H1 (cell line): ENCODE measurements around the gene IST1. TPM values are rescaled to one million over a fixed set of nuclear protein-coding genes. Genes with fewer than 3 reads are reported as not detected.
A peak's percentile ranks its signal among the peaks of the same experiment; 100 is the strongest.

ENCODE experiments used
- CTCF ChIA-PET: fragments of 300-600 bp; sonication (Branson Sonifier 250); formaldehyde crosslinking; loops from one replicate; lab custom pipeline; 2021; ENCODE audit not compliant: partially characterized antibody; lab: Charles Lee
- POLR2A ChIA-PET: fragments of 300-600 bp; sonication (Branson Sonifier 250); formaldehyde crosslinking; loops from one replicate; lab custom pipeline; 2021; ENCODE audit warnings: inconsistent platforms; ENCODE audit not compliant: partially characterized antibody; lab: Charles Lee
- DNase-seq, 2 experiments: peaks; one replicate each; pipeline versions ENCODE4 v3.0.0 to v3.0.0-alpha.2; 2010 to 2022; ENCODE audit warnings: low spot score in 2 of 2, low read depth in 1 of 2, mixed read lengths in 1 of 2
- FAIRE-seq: peaks from 2 replicates; lab custom pipeline; 2011; peaks lifted over from hg19 to GRCh38; lab: Jason Lieb, UNC
- H2AFZ ChIP-seq: 2 replicates; pipeline ENCODE4 v1.8.1; 2012; ENCODE audit warnings: low read length, inconsistent platforms
- H2AK5ac ChIP-seq: 2 replicates; pipeline ENCODE4 v1.6.1; 2013; ENCODE audit warnings: low read depth, low read length
- H2BK120ac ChIP-seq: replicated peaks from 2 replicates; pipeline ENCODE3; 2013; ENCODE audit warnings: low read depth, low read length, inconsistent platforms
- H2BK12ac ChIP-seq: 2 replicates; pipeline ENCODE4 v1.6.1; 2013; ENCODE audit warnings: low read depth, low read length
- H2BK15ac ChIP-seq: 2 replicates; pipeline ENCODE4 v1.6.1; 2013; ENCODE audit warnings: low read length
- H2BK20ac ChIP-seq: 2 replicates; pipeline ENCODE4 v1.6.1; 2013; ENCODE audit warnings: low read length
- H2BK5ac ChIP-seq: 2 replicates; pipeline ENCODE4 v1.6.1; 2013; ENCODE audit warnings: low read depth, low read length
- H3K14ac ChIP-seq: 2 replicates; pipeline ENCODE4 v1.6.1; 2013; ENCODE audit warnings: inconsistent platforms; ENCODE audit not compliant: insufficient read length
- H3K18ac ChIP-seq: 2 replicates; pipeline ENCODE4 v1.6.1; 2013; ENCODE audit warnings: low read length; ENCODE audit errors: extremely low read depth
- H3K23ac ChIP-seq: 2 replicates; pipeline ENCODE4 v1.6.1; 2013; ENCODE audit warnings: inconsistent platforms; ENCODE audit not compliant: insufficient read length
- H3K23me2 ChIP-seq: 2 replicates; pipeline ENCODE4 v1.6.1; 2013; ENCODE audit warnings: low read depth, low read length
- H3K27ac ChIP-seq: 2 replicates; pipeline ENCODE4 v1.6.1; 2011; ENCODE audit warnings: low read depth, low read length, inconsistent platforms
- H3K27me3 ChIP-seq, 4 experiments: replicated peaks in 1 of 4; 1 replicate in 1 of 4; 2 replicates in 3 of 4; pipeline versions ENCODE4 v1.6.1 to v1.8.1; 2011 to 2013; ENCODE audit warnings: low read length in 3 of 4, mild to moderate bottlenecking in 3 of 4, inconsistent platforms in 2 of 4, mixed read lengths in 2 of 4, moderate library complexity in 1 of 4; ENCODE audit not compliant: control insufficient read depth in 3 of 4, insufficient read depth in 3 of 4; ENCODE audit errors: extremely low read depth in 1 of 4
- H3K36me3 ChIP-seq, 4 experiments: 2 replicates each; pipeline versions ENCODE4 v1.6.1 to v1.8.1; 2011 to 2013; ENCODE audit warnings: mild to moderate bottlenecking in 4 of 4, low read length in 3 of 4, moderate library complexity in 2 of 4, control low read depth in 1 of 4, inconsistent platforms in 1 of 4; ENCODE audit not compliant: insufficient read depth in 4 of 4, control insufficient read depth in 2 of 4
- H3K4ac ChIP-seq: replicated peaks from 2 replicates; pipeline ENCODE3; 2013; ENCODE audit warnings: low read length, low read depth, mixed read lengths, inconsistent platforms; ENCODE audit not compliant: insufficient read length
- H3K4me1 ChIP-seq, 4 experiments: replicated peaks in 1 of 4; 1 replicate in 1 of 4; 2 replicates in 3 of 4; pipeline versions ENCODE4 v1.6.1 to v1.8.1; 2011 to 2013; ENCODE audit warnings: low read length in 3 of 4, inconsistent platforms in 2 of 4, mixed read lengths in 1 of 4; ENCODE audit not compliant: insufficient read depth in 4 of 4, control insufficient read depth in 3 of 4
- H3K4me2 ChIP-seq, 2 experiments: 2 replicates each; pipeline versions ENCODE4 v1.6.1 to v1.8.1; 2011 to 2013; ENCODE audit warnings: low read depth in 2 of 2, low read length in 2 of 2, control low read depth in 1 of 2, inconsistent platforms in 1 of 2, mild to moderate bottlenecking in 1 of 2; ENCODE audit not compliant: insufficient read depth in 1 of 2
- H3K4me3 ChIP-seq, 4 experiments: fragments of 200-600, 300-600 bp in 1 of 4; sonication (generic), shearing (Covaris generic), sonication (Bioruptor Twin) in 1 of 4; 2 replicates each; pipeline versions ENCODE4 v1.5.1 to v1.8.1; 2011 to 2016; ENCODE audit warnings: low read length in 4 of 4, low read depth in 3 of 4, control low read depth in 2 of 4, inconsistent platforms in 2 of 4, mild to moderate bottlenecking in 2 of 4, mixed read lengths in 1 of 4, moderate library complexity in 1 of 4; ENCODE audit not compliant: insufficient read depth in 2 of 4; ENCODE audit errors: extremely low read depth in 1 of 4
- H3K56ac ChIP-seq: replicated peaks from 2 replicates; pipeline ENCODE3; 2013; ENCODE audit warnings: low read depth, mild to moderate bottlenecking, mixed read lengths, low read length, inconsistent platforms; ENCODE audit not compliant: insufficient read length
- H3K79me1 ChIP-seq: 2 replicates; pipeline ENCODE4 v1.6.1; 2013; ENCODE audit warnings: low read depth, low read length, control low read depth
- H3K79me2 ChIP-seq, 2 experiments: 2 replicates each; pipeline versions ENCODE4 v1.6.1 to v1.8.1; 2012 to 2013; ENCODE audit warnings: low read length in 2 of 2, mild to moderate bottlenecking in 2 of 2, inconsistent platforms in 1 of 2; ENCODE audit not compliant: insufficient read depth in 2 of 2, control insufficient read depth in 1 of 2
- H3K9ac ChIP-seq, 4 experiments: replicated peaks in 1 of 4; 1 replicate in 1 of 4; 2 replicates in 3 of 4; pipeline versions ENCODE4 v1.6.1 to v1.8.1; 2011 to 2013; ENCODE audit warnings: low read depth in 3 of 4, low read length in 3 of 4, control low read depth in 2 of 4, mild to moderate bottlenecking in 2 of 4, moderate library complexity in 2 of 4, inconsistent platforms in 1 of 4; ENCODE audit errors: extremely low read depth in 1 of 4
- H3K9me3 ChIP-seq, 2 experiments: 2 replicates each; pipeline versions ENCODE4 v1.6.1 to v1.8.1; 2012 to 2013; ENCODE audit warnings: mild to moderate bottlenecking in 2 of 2, moderate library complexity in 2 of 2, control low read depth in 1 of 2, inconsistent platforms in 1 of 2, low read depth in 1 of 2, low read length in 1 of 2, mixed read lengths in 1 of 2; ENCODE audit not compliant: insufficient read depth in 2 of 2
- H4K20me1 ChIP-seq, 2 experiments: replicated peaks in 1 of 2; 2 replicates each; pipeline versions ENCODE3 to v1.8.1; 2011 to 2013; ENCODE audit warnings: inconsistent platforms in 2 of 2, low read length in 2 of 2, mild to moderate bottlenecking in 1 of 2; ENCODE audit not compliant: insufficient read depth in 2 of 2, control insufficient read depth in 1 of 2
- H4K5ac ChIP-seq: 2 replicates; pipeline ENCODE4 v1.6.1; 2013; ENCODE audit warnings: low read length, low read depth, mixed read lengths, inconsistent platforms; ENCODE audit not compliant: insufficient read length
- H4K8ac ChIP-seq: 2 replicates; pipeline ENCODE4 v1.8.0; 2013; ENCODE audit warnings: mild to moderate bottlenecking, moderate library complexity, low read length, inconsistent platforms; ENCODE audit not compliant: insufficient read depth; ENCODE audit errors: extremely low read depth
- H4K91ac ChIP-seq: replicated peaks from 2 replicates; pipeline ENCODE3; 2013; ENCODE audit warnings: low read length, mixed read lengths, inconsistent platforms; ENCODE audit not compliant: insufficient read length
- BACH1 ChIP-seq: IDR thresholded peaks from 2 replicates; pipeline ENCODE4 v1.6.1; 2012; ENCODE audit warnings: low read length, improper control_type of control experiment
- CBX8 ChIP-seq: fragments of 300-800, 300-1000 bp; sonication (generic); IDR thresholded peaks from 2 replicates; pipeline ENCODE4 v1.7.1; 2016; ENCODE audit warnings: low read depth, low read length, borderline replicate concordance
- CHD2 ChIP-seq: IDR thresholded peaks from 2 replicates; pipeline ENCODE4 v1.6.1; 2012; ENCODE audit warnings: low read length, improper control_type of control experiment
- CREB1 ChIP-seq: IDR thresholded peaks from 2 replicates; pipeline ENCODE4 v1.6.1; 2012; ENCODE audit warnings: inconsistent platforms
- EP300 ChIP-seq, 2 experiments: IDR thresholded peaks; 1 replicate in 1 of 2; 2 replicates in 1 of 2; pipeline ENCODE4 v1.6.1; 2011 to 2012; ENCODE audit warnings: low read depth in 2 of 2, low read length in 2 of 2, mild to moderate bottlenecking in 2 of 2, borderline replicate concordance in 1 of 2, inconsistent platforms in 1 of 2, moderate library complexity in 1 of 2
- EZH2 ChIP-seq: fragments of 200-600 bp; sonication (generic); IDR thresholded peaks from 2 replicates; pipeline ENCODE4 v1.7.1; 2012; ENCODE audit warnings: low read depth, mild to moderate bottlenecking, moderate library complexity, low read length, inconsistent platforms; ENCODE audit not compliant: severe bottlenecking
- JUN ChIP-seq: IDR thresholded peaks from 2 replicates; pipeline ENCODE4 v1.6.1; 2011; ENCODE audit warnings: low read depth, mild to moderate bottlenecking, improper control_type of control experiment, low read length
- KDM1A ChIP-seq: fragments of 200-600, 300-600 bp; sonication (generic); IDR thresholded peaks from 2 replicates; pipeline ENCODE4 v1.7.1; 2016; ENCODE audit warnings: mild to moderate bottlenecking, low read length, borderline replicate concordance
- MAFK ChIP-seq: IDR thresholded peaks from 2 replicates; pipeline ENCODE4 v1.6.1; 2012; ENCODE audit warnings: low read depth, mild to moderate bottlenecking, improper control_type of control experiment, low read length
- POU5F1 ChIP-seq: IDR thresholded peaks from 2 replicates; pipeline ENCODE4 v1.6.1; 2011; ENCODE audit warnings: low read depth, mild to moderate bottlenecking, low read length, moderate library complexity
- RBBP5 ChIP-seq: IDR thresholded peaks from 2 replicates; pipeline ENCODE4 v1.7.1; 2012; ENCODE audit warnings: low read depth, mild to moderate bottlenecking, inconsistent platforms, low read length, moderate library complexity, borderline replicate concordance
- RFX5 ChIP-seq: IDR thresholded peaks from 2 replicates; pipeline ENCODE4 v1.6.1; 2011; ENCODE audit warnings: low read depth, low read length, improper control_type of control experiment, borderline replicate concordance
- SIRT6 ChIP-seq: IDR thresholded peaks from one replicate; pipeline ENCODE4 v1.7.1; 2012; ENCODE audit warnings: low read length, inconsistent platforms
- SIX5 ChIP-seq: IDR thresholded peaks from 2 replicates; pipeline ENCODE4 v1.6.1; 2011; ENCODE audit warnings: mild to moderate bottlenecking, low read depth, low read length
- TEAD4 ChIP-seq: IDR thresholded peaks from 2 replicates; pipeline ENCODE4 v1.6.1; 2012; ENCODE audit warnings: low read depth, low read length, inconsistent platforms, mixed read lengths
- WGBS, 2 experiments: shearing (Covaris generic) in 1 of 2; methylation state at CpG; one replicate each; pipeline versions ENCODE4 v1.1.6 to v1.1.7; 2013 to 2015; ENCODE audit warnings: low lambda C conversion rate in 2 of 2, mixed read lengths in 2 of 2, inconsistent platforms in 1 of 2, low coverage in 1 of 2, missing lambda C conversion rate in 1 of 2; ENCODE audit not compliant: insufficient replicate concordance in 2 of 2, insufficient coverage in 1 of 2, insufficient read length in 1 of 2; ENCODE audit errors: extremely low coverage in 1 of 2, missing lambda C conversion rate in 1 of 2; 5-methylcytosine and 5-hydroxymethylcytosine counted together
- polyA plus RNA-seq, 7 experiments: library from polyadenylated mRNA; depleted of rRNA in 3 of 7; stranded (reverse) in 5 of 7; unstranded in 2 of 7; fragments of >200 nt in 5 of 7; fragments of 200-250 nt in 2 of 7; gene quantifications; 1 replicate in 5 of 7; 2 replicates in 1 of 7; 4 replicates in 1 of 7; pipeline versions ENCODE4 v1.2.1 to v1.2.3, GENCODE V29; 2011 to 2013; ENCODE audit warnings: missing spikeins in 2 of 7, mixed read lengths in 2 of 7
- total RNA-seq: library from RNA; stranded (reverse); fragmentation: NEBNext Ultra II Directional; extraction: Animal tissue kit (Norgen Biotek cat#: 25700); gene quantifications from 2 replicates; pipeline ENCODE4 v1.2.1, GENCODE V29; 2021

The IST1 gene
- total and polyA plus RNA-seq, 2 of the 8 experiments (the other 6 are each of a cell fraction or from before 2014, with no cell fraction given), result 190 to 248 TPM

GRCh38 chr16:71847096-71847495 lies 48.2 kb upstream of the IST1 start:
- no peak for FAIRE-seq
- Histone ChIP-seq H3K23me2 (peaks cover 6% of the 10 kb centered on the region), H3K14ac (no peak overlapping the region), H3K4me3 (peak overlapping the region; percentile 78 to 97 (median 94); a peak in 7 of 8 replicates), H3K79me1 (peaks cover 11% of the 10 kb centered on the region; the same call in 1 of the 2 replicates), H4K91ac (no peak overlapping the region), H2BK15ac (no peak overlapping the region), H2BK120ac (no peak overlapping the region), H3K79me2 (peaks cover 11 to 21% of the 10 kb centered on the region in 2 experiments), H2BK5ac (no peak overlapping the region), H3K4me2 (peak overlapping the region; percentile 78 to 90), H3K27me3 (no peaks in the 10 kb centered on the region), H2AFZ (no peak overlapping the region), H2AK5ac (no peak overlapping the region), H3K27ac (no peak overlapping the region), H3K9ac (peak overlapping the region; percentile 44 to 91 (median 82); a peak in 3 of 7 replicates), H4K20me1 (peaks cover 0 to 7% of the 10 kb centered on the region in 2 experiments), H3K9me3 (no peaks in the 10 kb centered on the region), H3K56ac (no peak overlapping the region), H3K23ac (no peak overlapping the region), H4K8ac (no peak overlapping the region), H3K36me3 (peaks cover 11 to 24% (median 19%) of the 10 kb centered on the region in 4 experiments; a peak in 7 of 8 replicates), H3K4ac (no peak overlapping the region), H3K18ac (no peak overlapping the region), H2BK12ac (no peak overlapping the region), H3K4me1 (peaks cover 0 to 5% (median 0%) of the 10 kb centered on the region in 4 experiments; a peak in 2 of 7 replicates), H2BK20ac (no peak overlapping the region), H4K5ac (no peak overlapping the region)
- DNase-seq, result no peak
- CTCF ChIA-PET, result interaction anchor here (0.5 to 1.3 kb wide), 3 partner anchors 10 to 992 kb away, joined by 3 read pairs; no protein-coding TSS in a partner anchor
- WGBS, 2 experiments, result 84% methylated on average over 3 of the region's 3 CpGs; no CpG with 5 or more reads in 1 of the 2 experiments
- POLR2A ChIA-PET, result interaction anchor here (0.7 to 3.0 kb wide), 7 partner anchors 9 to 90 kb away, joined by 3 to 11 read pairs (median 4); partner anchors contain the start of gene AP1G1
- TF ChIP-seq EZH2 (no peak), SIX5 (no peak), JUN (no peak), CBX8 (no peak), POU5F1 (no peak), CHD2 (no peak), TEAD4 (no peak), SIRT6 (no peak), CREB1 (no peak), MAFK (no peak), BACH1 (no peak), RBBP5 (no peak), EP300 (IDR thresholded peaks at IDR 0.05; ENCODE audit: borderline replicate concordance in 1 of 2, low read depth in 2 of 2, low read length in 2 of 2) (no peak), KDM1A (no peak), RFX5 (no peak)
